Stimulated activated CD8-positive, alpha-beta memory T cell treated with anti-CD3 and anti-CD28 coated beads, Interleukin-4, amount 100 ng/mL, for 24 hours (primary cell): Measurements from ENCODE around the gene CDK10.

Experiments
- DNase-seq: peaks from one replicate; pipeline ENCODE4 v3.0.0-alpha.2; 2020; ENCODE audit warnings: low read depth

CDK10 gene

GRCh38 chr16:89712274-89712781, 25.8 kb downstream of the CDK10 start:
- no peak for DNase-seq

GRCh38 chr16:89716493-89716892, 30.0 kb downstream of the CDK10 start:
- DNase-seq, result no peak

- DNase-seq, result no peak
Observed at GRCh38 chr16:89716916-89717687, 30.6 kb downstream of the CDK10 start.

- no peak for DNase-seq
Observed at GRCh38 chr16:89717688-89718505, 31.4 kb downstream of the CDK10 start.

- no peak for DNase-seq
Observed at GRCh38 chr16:89720551-89720812, 34.0 kb downstream of the CDK10 start.

- peak; percentile 78 for DNase-seq
Observed at GRCh38 chr16:89720813-89721545, 34.5 kb downstream of the CDK10 start, which contains the start of the genes VPS9D1 and ZNF276. Gene VPS9D1, minus strand, starts transcription at chr16:89720898. Its CDS starts 37 bp downstream, at chr16:89720861. Gene ZNF276, plus strand, starts transcription at chr16:89721537. Its CDS starts 104 bp downstream, at chr16:89721641.

- DNase-seq, result peak; percentile 84
Observed at GRCh38 chr16:89721546-89722391, 35.3 kb downstream of the CDK10 start.

- DNase-seq, result no peak
Observed at GRCh38 chr16:89722392-89723278, 36.1 kb downstream of the CDK10 start.

- peak; percentile 68 for DNase-seq
Observed at GRCh38 chr16:89723279-89724250, 37.1 kb downstream of the CDK10 start.

GRCh38 chr16:89727406-89728120, 41.1 kb downstream of the CDK10 start:
- no peak for DNase-seq

- no peak for DNase-seq
Observed at GRCh38 chr16:89729293-89729692, 42.8 kb downstream of the CDK10 start.

- no peak for DNase-seq
Observed at GRCh38 chr16:89729863-89730593, 43.5 kb downstream of the CDK10 start.

- DNase-seq, result no peak
Observed at GRCh38 chr16:89730610-89731234, 44.2 kb downstream of the CDK10 start.

- no peak for DNase-seq
Observed at GRCh38 chr16:89732142-89732917, 45.8 kb downstream of the CDK10 start.

GRCh38 chr16:89732918-89733242, 46.4 kb downstream of the CDK10 start:
- no peak for DNase-seq

- DNase-seq, result no peak
Observed at GRCh38 chr16:89733322-89733721, 46.8 kb downstream of the CDK10 start.

GRCh38 chr16:89733792-89734191, 47.3 kb downstream of the CDK10 start:
- DNase-seq, result no peak
